NB4 (cell line): ENCODE results near the gene ADAP2.

ENCODE experiments used
- CTCF ChIP-seq: IDR thresholded peaks from one replicate; pipeline ENCODE4 v1.5.1; 2012; ENCODE audit warnings: low read depth, low read length
- MAX ChIP-seq: IDR thresholded peaks from 2 replicates; pipeline ENCODE4 v1.6.1; 2011; ENCODE audit warnings: low read depth, low read length
- POLR2A ChIP-seq: IDR thresholded peaks from 2 replicates; pipeline ENCODE4 v1.6.1; 2011; ENCODE audit warnings: mild to moderate bottlenecking; ENCODE audit not compliant: insufficient read length; ENCODE audit errors: extremely low read depth

- TF ChIP-seq CTCF (no peak), POLR2A (no peak), MAX (no peak)
These were observed 8.8 kb downstream of the ADAP2 start for GRCh38 chr17:30930495-30930894.
